DND-41 (cell line): ENCODE results near the gene MPL.

Experiments used
- ATAC-seq: fragments of 200-7000 bp; cut with Tn5 transposase; 3 replicates; pipeline ENCODE4 v1.9.1; 2021; ENCODE audit warnings: low read depth; ENCODE audit not compliant: insufficient read depth
- DNase-seq: peaks from one replicate; pipeline ENCODE4 v3.0.0-alpha.2; 2020
- H2AFZ ChIP-seq: 2 replicates; pipeline ENCODE4 v1.6.0; 2012; ENCODE audit warnings: low read depth, low read length
- H3K27ac ChIP-seq: 2 replicates; pipeline ENCODE4 v1.5.1; 2012; ENCODE audit warnings: low read length, inconsistent platforms
- H3K27me3 ChIP-seq: fragments of 200-600 bp; sonication (generic); 2 replicates; pipeline ENCODE4 v1.6.0; 2012; ENCODE audit warnings: low read length, mild to moderate bottlenecking, inconsistent platforms; ENCODE audit not compliant: insufficient read depth, poor library complexity
- H3K36me3 ChIP-seq: 2 replicates; pipeline ENCODE4 v1.5.1; 2012; ENCODE audit warnings: low read length, inconsistent platforms; ENCODE audit not compliant: insufficient read depth
- H3K4me1 ChIP-seq: 2 replicates; pipeline ENCODE4 v1.5.1; 2012; ENCODE audit warnings: mild to moderate bottlenecking, low read length; ENCODE audit not compliant: insufficient read depth
- H3K4me2 ChIP-seq: 2 replicates; pipeline ENCODE4 v1.6.0; 2012; ENCODE audit warnings: mild to moderate bottlenecking, moderate library complexity, low read length, inconsistent platforms; ENCODE audit not compliant: insufficient read depth
- H3K4me3 ChIP-seq, 2 experiments: fragments of 200-600 bp in 1 of 2; shearing (Covaris generic) in 1 of 2; 2 replicates each; pipeline ENCODE4 v1.5.1; 2012 to 2016; ENCODE audit warnings: inconsistent platforms in 2 of 2, low read length in 2 of 2, mild to moderate bottlenecking in 2 of 2, low read depth in 1 of 2, moderate library complexity in 1 of 2
- H3K79me2 ChIP-seq: 2 replicates; pipeline ENCODE4 v1.6.0; 2012; ENCODE audit warnings: low read length, inconsistent platforms; ENCODE audit not compliant: insufficient read depth
- H3K9ac ChIP-seq: 2 replicates; pipeline ENCODE4 v1.6.0; 2012; ENCODE audit warnings: low read depth, mild to moderate bottlenecking, inconsistent platforms, low read length, moderate library complexity
- H3K9me3 ChIP-seq: 2 replicates; pipeline ENCODE4 v1.5.1; 2012; ENCODE audit warnings: low read length, moderate library complexity, mild to moderate bottlenecking, inconsistent platforms; ENCODE audit not compliant: insufficient read depth, severe bottlenecking
- H4K20me1 ChIP-seq: 2 replicates; pipeline ENCODE4 v1.6.0; 2012; ENCODE audit warnings: low read length; ENCODE audit not compliant: insufficient read depth
- EZH2 ChIP-seq: IDR thresholded peaks from 3 replicates; pipeline ENCODE4 v1.6.1; 2012; ENCODE audit warnings: borderline replicate concordance, low read depth, mild to moderate bottlenecking, moderate library complexity, low read length, inconsistent platforms; ENCODE audit not compliant: severe bottlenecking
- TF ChIP-seq, protein P1 (sequence below): IDR thresholded peaks from 2 replicates; pipeline ENCODE4 v1.5.1; 2012; ENCODE audit warnings: borderline replicate concordance, low read length, moderate library complexity, mild to moderate bottlenecking; ENCODE audit not compliant: poor library complexity, severe bottlenecking; ENCODE audit errors: extremely low read depth

Gene MPL

GRCh38 chr1:43337588-43337987 is at the start of gene MPL:
Gene MPL (plus strand): TSS chr1:43337818. CDS start chr1:43337849, 31 bp downstream.
- H3K9ac ChIP-seq = no peak within 1 kb of the TSS
- no peak within 1 kb of the TSS for H2AFZ ChIP-seq
- no peaks in the 10 kb centered on the region for H3K79me2 ChIP-seq
- H3K9me3 ChIP-seq = no peaks in the 10 kb centered on the region
- no peak within 1 kb of the TSS for H3K4me3 ChIP-seq
- H4K20me1 ChIP-seq = no peaks in the 10 kb centered on the region
- no peaks in the 10 kb centered on the region for H3K4me1 ChIP-seq
- TF ChIP-seq EZH2 = no peak
- TF ChIP-seq, protein P1, sequence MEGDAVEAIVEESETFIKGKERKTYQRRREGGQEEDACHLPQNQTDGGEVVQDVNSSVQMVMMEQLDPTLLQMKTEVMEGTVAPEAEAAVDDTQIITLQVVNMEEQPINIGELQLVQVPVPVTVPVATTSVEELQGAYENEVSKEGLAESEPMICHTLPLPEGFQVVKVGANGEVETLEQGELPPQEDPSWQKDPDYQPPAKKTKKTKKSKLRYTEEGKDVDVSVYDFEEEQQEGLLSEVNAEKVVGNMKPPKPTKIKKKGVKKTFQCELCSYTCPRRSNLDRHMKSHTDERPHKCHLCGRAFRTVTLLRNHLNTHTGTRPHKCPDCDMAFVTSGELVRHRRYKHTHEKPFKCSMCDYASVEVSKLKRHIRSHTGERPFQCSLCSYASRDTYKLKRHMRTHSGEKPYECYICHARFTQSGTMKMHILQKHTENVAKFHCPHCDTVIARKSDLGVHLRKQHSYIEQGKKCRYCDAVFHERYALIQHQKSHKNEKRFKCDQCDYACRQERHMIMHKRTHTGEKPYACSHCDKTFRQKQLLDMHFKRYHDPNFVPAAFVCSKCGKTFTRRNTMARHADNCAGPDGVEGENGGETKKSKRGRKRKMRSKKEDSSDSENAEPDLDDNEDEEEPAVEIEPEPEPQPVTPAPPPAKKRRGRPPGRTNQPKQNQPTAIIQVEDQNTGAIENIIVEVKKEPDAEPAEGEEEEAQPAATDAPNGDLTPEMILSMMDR = no peak
- ATAC-seq (no peak), DNase-seq (no peak)
- no peaks in the 10 kb centered on the region for H3K36me3 ChIP-seq
- peaks cover 6% of the 10 kb centered on the region for H3K27me3 ChIP-seq
- no peak within 1 kb of the TSS for H3K27ac ChIP-seq
- no peak within 1 kb of the TSS for H3K4me2 ChIP-seq

DNA sequence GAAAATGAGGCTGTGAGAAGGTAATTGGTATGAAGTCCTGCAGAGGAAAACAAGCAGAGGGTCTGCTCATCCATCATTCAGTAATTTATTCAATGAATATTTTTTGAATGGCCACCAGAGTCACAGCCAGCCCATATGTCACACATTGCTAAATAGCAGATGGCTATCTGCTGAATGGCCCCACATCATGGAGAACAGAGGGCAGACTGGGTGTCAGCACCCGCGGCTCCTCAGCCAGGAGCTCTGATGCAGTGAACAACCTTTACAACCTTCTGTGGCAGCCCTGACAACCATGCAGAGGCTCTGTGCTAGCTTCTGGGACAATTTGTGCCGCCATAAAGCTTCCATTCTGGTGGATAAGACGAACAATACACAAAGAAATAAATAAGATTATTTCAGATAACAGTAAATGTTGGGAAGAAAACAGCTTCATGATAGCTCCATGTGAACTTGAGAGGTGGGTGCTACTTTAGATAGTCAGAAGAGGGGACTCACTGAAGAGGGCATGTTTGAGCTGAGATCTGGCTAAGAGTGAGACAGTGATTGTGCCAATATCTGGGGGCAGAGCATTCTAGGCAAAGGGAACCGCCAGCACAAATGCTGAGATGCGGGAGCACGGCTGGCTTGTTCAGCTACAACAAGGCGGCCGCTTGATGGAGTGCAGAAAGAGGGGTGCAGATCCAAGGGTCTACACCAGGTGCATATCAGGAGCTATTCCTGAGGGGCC is 49.4 kb upstream of the MPL start:
- no peak overlapping the region for H2AFZ ChIP-seq
- H4K20me1 ChIP-seq = 0 out of 2 replicates have a peak, but pooled peaks cover 2% of the 10 kb centered on the region
- TF ChIP-seq EZH2 = no peak
- TF ChIP-seq, protein P1 = no peak
- DNase-seq (no peak), ATAC-seq (no peak)
- H3K36me3 ChIP-seq = no peaks in the 10 kb centered on the region
- H3K27ac ChIP-seq = no peak overlapping the region
- no peaks in the 10 kb centered on the region for H3K9me3 ChIP-seq
- no peak overlapping the region for H3K4me2 ChIP-seq
- H3K9ac ChIP-seq = no peak overlapping the region
- H3K4me1 ChIP-seq = no peaks in the 10 kb centered on the region
- no peaks in the 10 kb centered on the region for H3K79me2 ChIP-seq
- H3K27me3 ChIP-seq = no peaks in the 10 kb centered on the region
- H3K4me3 ChIP-seq = no peak overlapping the region

- Histone ChIP-seq H3K27ac (no peak overlapping the region), H3K36me3 (no peaks in the 10 kb centered on the region), H4K20me1 (0 out of 2 replicates have a peak, but pooled peaks cover 2% of the 10 kb centered on the region), H3K9me3 (no peaks in the 10 kb centered on the region), H3K9ac (no peak overlapping the region), H3K4me3 (no peak overlapping the region), H3K79me2 (no peaks in the 10 kb centered on the region), H3K4me2 (no peak overlapping the region), H3K4me1 (no peaks in the 10 kb centered on the region), H3K27me3 (no peaks in the 10 kb centered on the region), H2AFZ (no peak overlapping the region)
- TF ChIP-seq, protein P1 = no peak
- no peak for TF ChIP-seq EZH2
- ATAC-seq (no peak), DNase-seq (no peak)
Measured at GRCh38 chr1:43288785-43289706, 48.6 kb upstream of the MPL start.
